HepG2 (cell line): ENCODE data around the gene DUSP7. TPM values are rescaled to one million over a fixed set of nuclear protein-coding genes. Genes with fewer than 3 reads are reported as not detected.

Experiments
- ATAC-seq: fragments of 200-7000 bp; cut with Tn5 transposase; 3 replicates; pipeline ENCODE4 v1.9.1; 2020; ENCODE audit warnings: mild to moderate bottlenecking, moderate library complexity
- BruUV-seq: library from RNA; stranded (reverse); fragments of 400-500 nt; replicated peaks from 2 replicates; lab custom pipeline; 2021; lab: Mats Ljungman, UMichigan
- CTCF ChIA-PET: fragments of 300-600 bp; formaldehyde crosslinking; extraction: SDS; loops from one replicate; lab custom pipeline; 2021; ENCODE audit warnings: low total read pairs, inconsistent platforms, low intra/inter-chr PET ratio; lab: Yijun Ruan, JAX
- POLR2A ChIA-PET: fragments of 350-600 bp; sonication (Branson Sonifier 250); formaldehyde crosslinking; loops from one replicate; lab custom pipeline; 2020; ENCODE audit warnings: antibody characterized with exemption, inconsistent platforms; lab: Yijun Ruan, JAX
- DNase-seq: peaks from one replicate; pipeline ENCODE4 v3.0.0-alpha.2; 2015; ENCODE audit warnings: low spot score
- FAIRE-seq: peaks from 3 replicates; lab custom pipeline; 2011; peaks lifted over from hg19 to GRCh38; lab: Jason Lieb, UNC
- H2AFZ ChIP-seq: one replicate; pipeline ENCODE4 v1.6.1; 2011; ENCODE audit warnings: low read length, inconsistent platforms
- H3K27ac ChIP-seq: fragments of 300-600 bp; 3 replicates; pipeline ENCODE4 v1.8.0; 2011; ENCODE audit warnings: mixed run types, mild to moderate bottlenecking, mixed read lengths, low read length, inconsistent platforms; ENCODE audit not compliant: insufficient read depth; ENCODE audit errors: extremely low read length
- H3K27me3 ChIP-seq, 2 experiments: fragments of 200-600 bp in 1 of 2; 2 replicates in 1 of 2; 3 replicates in 1 of 2; pipeline versions ENCODE4 v1.6.0 to v1.8.0; 2011; ENCODE audit warnings: low read length in 2 of 2, mild to moderate bottlenecking in 2 of 2, moderate library complexity in 2 of 2, inconsistent platforms in 1 of 2; ENCODE audit not compliant: insufficient read depth in 2 of 2, control insufficient read depth in 1 of 2
- H3K36me3 ChIP-seq, 2 experiments: fragments of 200-600 bp in 1 of 2; replicated peaks in 1 of 2; 2 replicates in 1 of 2; 3 replicates in 1 of 2; pipeline versions ENCODE4 v1.5.1 to v1.8.0; 2011; ENCODE audit warnings: low read length in 2 of 2, inconsistent platforms in 1 of 2; ENCODE audit not compliant: insufficient read depth in 2 of 2, control insufficient read depth in 1 of 2
- H3K4me1 ChIP-seq: 2 replicates; pipeline ENCODE4 v1.5.1; 2012; ENCODE audit warnings: low read length, inconsistent platforms; ENCODE audit not compliant: insufficient read depth
- H3K4me2 ChIP-seq: 2 replicates; pipeline ENCODE4 v1.6.0; 2011; ENCODE audit warnings: low read depth, low read length, inconsistent platforms
- H3K4me3 ChIP-seq, 3 experiments: fragments of 200-600 bp in 1 of 3; sonication (generic), shearing (Covaris generic) in 1 of 3; replicated peaks in 1 of 3; 2 replicates each; pipeline ENCODE4 v1.5.1; 2011 to 2016; ENCODE audit warnings: low read length in 3 of 3, inconsistent platforms in 2 of 3, low read depth in 2 of 3, mild to moderate bottlenecking in 2 of 3, control low read depth in 1 of 3, mixed read lengths in 1 of 3; ENCODE audit not compliant: insufficient read depth in 1 of 3
- H3K79me2 ChIP-seq: one replicate; pipeline ENCODE4 v1.6.1; 2011; ENCODE audit warnings: low read length, inconsistent platforms; ENCODE audit not compliant: insufficient read depth
- H3K9ac ChIP-seq: 2 replicates; pipeline ENCODE4 v1.6.0; 2011; ENCODE audit warnings: mild to moderate bottlenecking, low read depth, low read length, inconsistent platforms; ENCODE audit not compliant: insufficient read depth
- H3K9me3 ChIP-seq: 2 replicates; pipeline ENCODE4 v1.5.1; 2012; ENCODE audit warnings: mild to moderate bottlenecking, low read length
- H4K20me1 ChIP-seq: 2 replicates; pipeline ENCODE4 v1.6.0; 2011; ENCODE audit warnings: inconsistent platforms, mild to moderate bottlenecking, low read length, moderate library complexity; ENCODE audit not compliant: insufficient read depth
- ATRX ChIP-seq: sonication (generic); formaldehyde crosslinking; IDR thresholded peaks from 2 replicates; pipeline ENCODE4 v1.4.0; 2020; ENCODE audit warnings: missing genetic modification reagents, borderline replicate concordance
- BHLHE40 ChIP-seq: IDR thresholded peaks from 2 replicates; pipeline ENCODE4 v1.6.1; 2011; ENCODE audit warnings: low read length, improper control_type of control experiment
- CREM ChIP-seq, 2 experiments: sonication (generic) in 1 of 2; formaldehyde crosslinking in 1 of 2; IDR thresholded peaks; 2 replicates each; pipeline versions ENCODE4 v1.4.0 to v1.6.1; 2016 to 2020; ENCODE audit warnings: antibody characterized with exemption in 1 of 2, mild to moderate bottlenecking in 1 of 2, missing genetic modification reagents in 1 of 2
- HNF1A ChIP-seq, 2 experiments: sonication (generic) in 1 of 2; formaldehyde crosslinking in 1 of 2; IDR thresholded peaks; 2 replicates each; pipeline versions ENCODE4 v1.4.0 to v1.6.1; 2016 to 2020; ENCODE audit warnings: borderline replicate concordance in 1 of 2, low read depth in 1 of 2, mild to moderate bottlenecking in 1 of 2, missing genetic modification reagents in 1 of 2
- JUNB ChIP-seq: sonication (generic); formaldehyde crosslinking; IDR thresholded peaks from 2 replicates; pipeline ENCODE4 v1.8.0; 2022; ENCODE audit warnings: missing genetic modification reagents, mild to moderate bottlenecking, borderline replicate concordance
- MBD4 ChIP-seq: IDR thresholded peaks from 2 replicates; pipeline ENCODE4 v1.6.1; 2012; ENCODE audit warnings: low read length, inconsistent platforms, borderline replicate concordance
- SAP130 ChIP-seq: IDR thresholded peaks from 2 replicates; pipeline ENCODE4 v1.6.1; 2016; ENCODE audit warnings: low read depth
- SYNCRIP ChIP-seq: fragments of 200-400 bp; formaldehyde crosslinking; IDR thresholded peaks from 2 replicates; pipeline ENCODE4 v1.6.1; 2018; ENCODE audit warnings: mild to moderate bottlenecking, low read depth, low read length; ENCODE audit not compliant: insufficient read depth
- ZBTB37 ChIP-seq: sonication (generic); formaldehyde crosslinking; IDR thresholded peaks from 2 replicates; pipeline ENCODE4 v1.4.0; 2020; ENCODE audit warnings: mild to moderate bottlenecking, missing genetic modification reagents
- ZFP1 ChIP-seq: IDR thresholded peaks from 2 replicates; pipeline ENCODE4 v1.6.1; 2016
- ZFX ChIP-seq: sonication (generic); formaldehyde crosslinking; IDR thresholded peaks from 2 replicates; pipeline ENCODE4 v1.4.0; 2020; ENCODE audit warnings: mild to moderate bottlenecking, low read depth, missing genetic modification reagents, moderate library complexity
- ZNF350 ChIP-seq: sonication (generic); formaldehyde crosslinking; IDR thresholded peaks from 2 replicates; pipeline ENCODE4 v1.4.0; 2020; ENCODE audit warnings: mild to moderate bottlenecking, low read depth, missing genetic modification reagents, borderline replicate concordance
- ZNF383 ChIP-seq: sonication (generic); formaldehyde crosslinking; IDR thresholded peaks from 2 replicates; pipeline ENCODE4 v1.4.0; 2020; ENCODE audit warnings: missing genetic modification reagents, mild to moderate bottlenecking, borderline replicate concordance
- ZZZ3 ChIP-seq: sonication (generic); formaldehyde crosslinking; IDR thresholded peaks from 2 replicates; pipeline ENCODE4 v1.4.0; 2020; ENCODE audit warnings: missing genetic modification reagents, mild to moderate bottlenecking, borderline replicate concordance
- WGBS: methylation state at CpG from one replicate; pipeline ENCODE4 v1.1.6; 2017; ENCODE audit warnings: low lambda C conversion rate; 5-methylcytosine and 5-hydroxymethylcytosine counted together
- in situ Hi-C: cut with HindIII; loops from 2 replicates; pipeline ENCODE4 v1.10.0; 2017; ENCODE audit warnings: low pct_unique_long_range_greater_than_20kb; ENCODE audit not compliant: extremely low pct_ligation_motif_present
- intact Hi-C: fragments of 100-400 bp; cut with micrococcal nuclease; formaldehyde crosslinking; loops from one replicate; pipeline ENCODE4 v1.10.0; 2022; ENCODE audit not compliant: unreplicated experiment
- polyA plus RNA-seq, 8 experiments: library from polyadenylated mRNA; depleted of rRNA in 3 of 8; stranded (reverse) in 7 of 8; unstranded in 1 of 8; fragments of >200 nt; fragmentation: Illumina TruSeq in 4 of 8; extraction: Trizol in 4 of 8; gene quantifications; 2 replicates each; pipeline versions ENCODE4 v1.2.1 to v1.2.3, GENCODE V29; 2011 to 2016; ENCODE audit warnings: low read depth in 4 of 8, missing spikeins in 1 of 8, mixed read lengths in 1 of 8; ENCODE audit not compliant: insufficient read depth in 1 of 8
- total RNA-seq, 5 experiments: library from RNA; depleted of rRNA; stranded (reverse); fragments of >200 nt; fragmentation: Illumina TruSeq; extraction: Trizol; gene quantifications; 2 replicates each; pipeline ENCODE4 v1.2.3, GENCODE V29; 2016; ENCODE audit warnings: low read depth in 1 of 5
- TF ChIP-seq, protein P1 (sequence below): sonication (generic); formaldehyde crosslinking; IDR thresholded peaks from 2 replicates; pipeline ENCODE4 v1.4.0; 2020; ENCODE audit warnings: mild to moderate bottlenecking, low read depth, missing genetic modification reagents

DUSP7 gene
- total and polyA plus RNA-seq, 2 of the 13 experiments (the other 11 are each of a cell fraction or from before 2014, with no cell fraction given) = 6.6 to 8.8 TPM

DNA sequence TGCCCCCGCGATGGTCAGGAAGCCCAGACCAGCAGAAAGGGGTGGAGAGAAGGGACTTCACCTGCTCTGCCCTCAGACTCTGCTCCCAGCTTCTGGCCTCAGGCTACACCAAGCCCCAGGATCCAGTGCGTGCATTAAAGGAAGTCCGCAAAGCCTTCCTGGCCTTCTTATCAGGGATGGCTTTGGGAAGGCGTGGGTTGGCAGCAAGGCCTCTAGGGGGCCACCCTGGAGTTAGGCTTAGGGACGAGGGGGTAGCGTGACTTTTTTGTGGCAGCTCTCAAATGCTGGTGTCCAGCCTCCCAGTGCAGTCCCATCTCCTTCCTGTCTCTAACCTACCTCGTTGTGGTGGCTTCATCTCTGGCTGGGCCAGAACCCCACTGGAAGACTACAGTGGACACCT, 41.8 kb downstream of the DUSP7 start (continued):
- TF ChIP-seq ZFX = 0 out of 2 replicates have a peak, but pooled peaks have one; percentile 28
- no peak for TF ChIP-seq ZFP1 (CRISPR knock-in tag)
- peak; percentile 24; the same call in 1 of the 2 replicates for TF ChIP-seq ZNF350 (CRISPR knock-in tag)

- Histone ChIP-seq H3K36me3 (no peaks in the 10 kb centered on the region), H3K4me3 (peak overlapping the region in 1 of 3 experiments; percentile 63; a peak in 2 of 6 replicates), H3K4me1 (peaks cover 46% of the 10 kb centered on the region), H3K27me3 (peaks cover 4 to 34% of the 10 kb centered on the region in 2 experiments; a peak in 4 of 5 replicates), H3K9ac (no peak overlapping the region), H3K79me2 (no peaks in the 10 kb centered on the region), H3K4me2 (peak overlapping the region; percentile 77), H2AFZ (no peak overlapping the region), H4K20me1 (no peaks in the 10 kb centered on the region), H3K27ac (no peak overlapping the region), H3K9me3 (no peaks in the 10 kb centered on the region)
- ATAC-seq (peak; percentile 89), DNase-seq (no peak), FAIRE-seq (peak; percentile 12)
- POLR2A ChIA-PET = interaction anchor here (0.7 to 1.4 kb wide), 5 partner anchors 15 to 42 kb away, joined by 3 to 4 read pairs (median 3); partner anchors contain the start of gene DUSP7
- WGBS = 0% methylated on average over 1 of the region's 6 CpGs
- CTCF ChIA-PET = interaction anchor here (1.2 kb wide), 1 partner anchor 109 kb away, joined by 3 read pairs; no protein-coding TSS in a partner anchor
- intact Hi-C loops (no loop called here), in situ Hi-C loops (no loop called here)
- no TSS peak for BruUV-seq
- TF ChIP-seq, protein P1, sequence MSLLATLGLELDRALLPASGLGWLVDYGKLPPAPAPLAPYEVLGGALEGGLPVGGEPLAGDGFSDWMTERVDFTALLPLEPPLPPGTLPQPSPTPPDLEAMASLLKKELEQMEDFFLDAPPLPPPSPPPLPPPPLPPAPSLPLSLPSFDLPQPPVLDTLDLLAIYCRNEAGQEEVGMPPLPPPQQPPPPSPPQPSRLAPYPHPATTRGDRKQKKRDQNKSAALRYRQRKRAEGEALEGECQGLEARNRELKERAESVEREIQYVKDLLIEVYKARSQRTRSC (CRISPR knock-in tag) = no peak
- TF ChIP-seq ATRX (CRISPR knock-in tag) (no peak), ZZZ3 (CRISPR knock-in tag) (no peak), CREM (IDR thresholded peaks at IDR 0.05) (no peak), CREM (CRISPR knock-in tag; IDR thresholded peaks at IDR 0.05) (no peak), HNF1A (IDR thresholded peaks at IDR 0.05; ENCODE audit: low read depth) (no peak), HNF1A (CRISPR knock-in tag; IDR thresholded peaks at IDR 0.05; ENCODE audit: borderline replicate concordance) (no peak), SYNCRIP (no peak), BHLHE40 (no peak), ZNF383 (CRISPR knock-in tag) (no peak), ZBTB37 (CRISPR knock-in tag) (no peak), JUNB (CRISPR knock-in tag) (no peak), MBD4 (no peak), SAP130 (CRISPR knock-in tag) (peak; percentile 25; the same call in 1 of the 2 replicates)
These were observed 42.4 kb downstream of the DUSP7 start for GRCh38 chr3:52013802-52014598.
